Hepatocyte (in vitro differentiated cells): ENCODE results near the gene UQCR10.

Source experiments
- EZH2 ChIP-seq: fragments of 200-600 bp; sonication (generic); IDR thresholded peaks from 2 replicates; pipeline ENCODE4 v1.6.1; 2016; ENCODE audit warnings: antibody characterized with exemption, mild to moderate bottlenecking, borderline replicate concordance
- EZH2phosphoT487 ChIP-seq: fragments of 200-600 bp; sonication (generic); IDR thresholded peaks from one replicate; pipeline ENCODE4 v1.6.1; 2018; ENCODE audit warnings: antibody characterized with exemption, mild to moderate bottlenecking, low read depth, moderate library complexity; ENCODE audit not compliant: unreplicated experiment, severe bottlenecking
- TF ChIP-seq, protein P1 (sequence below): fragments of 200-600 bp; sonication (generic); IDR thresholded peaks from 2 replicates; pipeline ENCODE4 v1.5.1; 2016; ENCODE audit warnings: antibody characterized with exemption, mild to moderate bottlenecking; ENCODE audit not compliant: poor library complexity

DNA sequence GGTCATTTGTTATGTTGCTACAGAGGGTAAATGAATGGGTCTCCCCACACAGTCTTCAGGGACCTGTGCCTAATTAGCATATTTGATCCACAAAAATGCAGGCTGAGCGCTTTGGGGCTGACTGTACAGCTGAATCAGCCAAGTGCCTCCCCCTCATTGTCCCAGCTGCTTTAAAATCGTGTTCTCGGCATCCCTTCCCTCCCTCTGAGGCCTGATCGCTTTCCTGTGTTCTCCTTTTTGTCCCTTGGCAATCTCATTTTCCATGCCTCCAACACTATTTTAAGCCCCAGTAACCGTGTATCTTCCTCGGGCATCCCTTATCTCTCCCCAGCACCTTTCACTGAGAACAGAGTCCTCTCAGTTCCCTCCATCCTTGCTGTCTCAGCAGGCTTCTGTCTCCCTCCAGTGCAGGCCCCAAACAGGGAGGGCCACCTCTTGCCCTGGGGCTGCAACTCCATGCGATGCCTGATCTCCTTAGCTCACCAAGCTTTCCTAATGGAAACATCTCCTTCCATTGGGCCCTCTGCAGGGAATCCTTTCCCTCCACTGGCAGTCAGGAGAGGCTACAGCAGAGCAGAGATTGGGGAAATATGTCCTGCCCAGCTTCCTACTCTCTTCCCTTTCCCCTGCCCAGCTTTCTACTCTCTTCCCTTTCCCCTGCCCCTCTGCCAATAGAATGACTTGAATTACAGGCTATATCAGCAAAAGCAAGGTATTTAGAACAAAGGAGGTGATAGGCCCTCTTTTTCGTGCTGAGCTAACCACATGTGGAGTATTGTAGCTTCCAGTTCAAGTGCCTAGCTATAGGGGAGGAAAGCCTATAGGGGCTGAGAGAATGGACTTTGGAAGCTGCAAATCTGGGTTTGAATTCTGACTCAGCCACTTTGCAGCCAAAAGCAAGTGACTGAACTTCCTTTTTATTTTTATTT is 13.8 kb downstream of the UQCR10 start:
- TF ChIP-seq, protein P1, sequence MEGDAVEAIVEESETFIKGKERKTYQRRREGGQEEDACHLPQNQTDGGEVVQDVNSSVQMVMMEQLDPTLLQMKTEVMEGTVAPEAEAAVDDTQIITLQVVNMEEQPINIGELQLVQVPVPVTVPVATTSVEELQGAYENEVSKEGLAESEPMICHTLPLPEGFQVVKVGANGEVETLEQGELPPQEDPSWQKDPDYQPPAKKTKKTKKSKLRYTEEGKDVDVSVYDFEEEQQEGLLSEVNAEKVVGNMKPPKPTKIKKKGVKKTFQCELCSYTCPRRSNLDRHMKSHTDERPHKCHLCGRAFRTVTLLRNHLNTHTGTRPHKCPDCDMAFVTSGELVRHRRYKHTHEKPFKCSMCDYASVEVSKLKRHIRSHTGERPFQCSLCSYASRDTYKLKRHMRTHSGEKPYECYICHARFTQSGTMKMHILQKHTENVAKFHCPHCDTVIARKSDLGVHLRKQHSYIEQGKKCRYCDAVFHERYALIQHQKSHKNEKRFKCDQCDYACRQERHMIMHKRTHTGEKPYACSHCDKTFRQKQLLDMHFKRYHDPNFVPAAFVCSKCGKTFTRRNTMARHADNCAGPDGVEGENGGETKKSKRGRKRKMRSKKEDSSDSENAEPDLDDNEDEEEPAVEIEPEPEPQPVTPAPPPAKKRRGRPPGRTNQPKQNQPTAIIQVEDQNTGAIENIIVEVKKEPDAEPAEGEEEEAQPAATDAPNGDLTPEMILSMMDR, result no peak
- TF ChIP-seq EZH2phosphoT487 (no peak), EZH2 (no peak)
